Fibroblast of peridontal ligament (primary cell): ENCODE data around the gene UNK.
"Not testable (repeated sequence)": the region's sequence is repeated elsewhere in the genome, so short reads cannot be mapped to it uniquely, and the experiment has no call there.

Experiments used
- DNase-seq: peaks from one replicate; pipeline ENCODE4 v3.0.0-alpha.2; 2010; ENCODE audit errors: extremely low read depth

The UNK gene

GRCh38 chr17:75754378-75755204, 30.0 kb upstream of the UNK start:
- no peak for DNase-seq

DNA sequence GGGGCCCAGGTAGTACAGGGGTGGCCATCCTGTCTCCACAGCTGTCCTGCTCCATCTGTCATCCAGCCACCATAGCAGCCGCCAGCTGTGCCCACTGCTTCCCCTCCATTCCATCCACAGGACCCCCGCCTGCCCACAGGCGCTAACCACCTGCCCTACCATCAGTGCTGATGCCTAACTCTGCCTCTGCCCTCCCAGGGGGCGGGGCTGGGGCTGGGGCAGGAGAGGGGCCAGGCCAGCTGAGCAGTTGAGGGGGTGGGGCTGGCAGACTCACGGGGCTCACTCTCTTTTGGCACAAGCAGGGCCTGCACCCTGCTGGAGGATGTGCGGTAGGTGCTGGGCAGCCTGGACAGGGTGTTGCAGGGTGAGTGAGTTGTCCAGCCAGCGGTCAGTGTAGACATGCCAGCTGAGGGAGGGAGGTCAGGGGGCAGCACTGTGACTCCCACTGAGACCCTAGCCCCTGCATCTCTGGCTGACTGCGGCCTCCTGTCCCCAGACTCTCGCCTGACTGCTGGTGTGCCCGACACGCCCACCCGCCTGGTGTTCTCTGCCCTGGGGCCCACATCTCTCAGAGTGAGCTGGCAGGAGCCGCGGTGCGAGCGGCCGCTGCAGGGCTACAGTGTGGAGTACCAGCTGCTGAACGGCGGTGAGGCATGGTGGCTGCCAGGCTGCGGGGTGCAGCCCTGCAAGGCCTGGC, 29.3 kb upstream of the UNK start:
- no peak for DNase-seq

DNA sequence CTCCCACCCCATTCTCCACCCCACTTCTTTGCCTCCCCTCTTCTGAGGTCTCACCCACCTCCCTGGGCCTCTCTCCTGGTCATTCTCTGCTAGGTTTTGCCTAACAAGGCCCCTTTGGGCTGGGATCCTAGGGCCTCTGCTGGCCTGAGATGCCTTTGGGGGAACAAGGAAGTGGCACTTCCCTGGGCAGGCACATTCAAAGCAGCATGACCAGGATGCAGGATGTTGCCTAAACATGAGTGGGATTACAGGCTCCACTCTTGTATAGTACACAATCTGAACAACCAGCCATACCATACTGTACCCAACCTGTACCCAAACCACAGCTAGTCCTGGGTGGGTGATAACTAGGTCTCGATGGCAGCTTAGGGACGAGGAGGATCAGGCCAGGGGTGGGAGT, 28.6 kb upstream of the UNK start:
- no peak for DNase-seq

- DNase-seq = no peak
Observed at GRCh38 chr17:75756451-75757085, 28.0 kb upstream of the UNK start.

DNA sequence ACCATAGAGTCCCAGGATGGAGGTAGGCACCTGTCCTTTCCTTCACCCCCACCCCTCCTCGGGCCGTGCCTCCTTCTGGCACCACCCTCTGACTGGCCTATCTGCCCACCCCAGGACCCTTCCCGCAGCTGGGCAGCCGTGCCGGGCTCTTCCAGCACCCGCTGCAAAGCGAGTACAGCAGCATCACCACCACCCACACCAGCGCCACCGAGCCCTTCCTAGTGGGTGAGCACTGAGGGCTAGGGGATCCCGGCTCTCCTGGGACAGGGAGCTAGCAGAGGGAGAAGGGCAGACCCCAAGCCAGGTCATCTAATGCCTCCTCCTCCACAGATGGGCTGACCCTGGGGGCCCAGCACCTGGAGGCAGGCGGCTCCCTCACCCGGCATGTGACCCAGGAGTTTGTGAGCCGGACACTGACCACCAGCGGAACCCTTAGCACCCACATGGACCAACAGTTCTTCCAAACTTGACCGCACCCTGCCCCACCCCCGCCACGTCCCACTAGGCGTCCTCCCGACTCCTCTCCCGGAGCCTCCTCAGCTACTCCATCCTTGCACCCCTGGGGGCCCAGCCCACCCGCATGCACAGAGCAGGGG, 27.4 kb upstream of the UNK start:
- DNase-seq = no peak

GRCh38 chr17:75758131-75758905, 26.3 kb upstream of the UNK start:
- DNase-seq = no peak

DNA sequence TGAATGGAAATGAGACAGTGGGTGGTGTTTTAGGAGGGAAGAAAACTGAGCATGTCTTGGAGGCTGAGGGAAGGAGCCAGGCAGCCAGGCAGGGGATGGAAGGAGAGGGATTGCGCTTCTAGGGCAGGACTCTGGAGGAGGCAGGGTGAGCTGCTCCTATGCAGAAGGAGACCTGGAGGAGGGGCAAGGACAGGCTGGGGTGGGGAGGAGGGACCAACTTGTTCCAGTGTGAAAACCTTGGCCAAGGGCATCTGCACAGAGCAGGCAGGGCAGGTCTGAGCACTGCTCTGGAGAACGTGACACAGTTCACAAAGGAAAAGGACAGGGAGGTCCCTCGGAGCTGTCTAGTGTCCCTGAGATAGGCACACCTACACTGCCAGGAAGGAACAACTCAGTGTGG, 25.1 kb upstream of the UNK start:
- DNase-seq = no peak

- not testable (repeated sequence) for DNase-seq
Observed at GRCh38 chr17:75759978-75760640, 24.5 kb upstream of the UNK start.

DNA sequence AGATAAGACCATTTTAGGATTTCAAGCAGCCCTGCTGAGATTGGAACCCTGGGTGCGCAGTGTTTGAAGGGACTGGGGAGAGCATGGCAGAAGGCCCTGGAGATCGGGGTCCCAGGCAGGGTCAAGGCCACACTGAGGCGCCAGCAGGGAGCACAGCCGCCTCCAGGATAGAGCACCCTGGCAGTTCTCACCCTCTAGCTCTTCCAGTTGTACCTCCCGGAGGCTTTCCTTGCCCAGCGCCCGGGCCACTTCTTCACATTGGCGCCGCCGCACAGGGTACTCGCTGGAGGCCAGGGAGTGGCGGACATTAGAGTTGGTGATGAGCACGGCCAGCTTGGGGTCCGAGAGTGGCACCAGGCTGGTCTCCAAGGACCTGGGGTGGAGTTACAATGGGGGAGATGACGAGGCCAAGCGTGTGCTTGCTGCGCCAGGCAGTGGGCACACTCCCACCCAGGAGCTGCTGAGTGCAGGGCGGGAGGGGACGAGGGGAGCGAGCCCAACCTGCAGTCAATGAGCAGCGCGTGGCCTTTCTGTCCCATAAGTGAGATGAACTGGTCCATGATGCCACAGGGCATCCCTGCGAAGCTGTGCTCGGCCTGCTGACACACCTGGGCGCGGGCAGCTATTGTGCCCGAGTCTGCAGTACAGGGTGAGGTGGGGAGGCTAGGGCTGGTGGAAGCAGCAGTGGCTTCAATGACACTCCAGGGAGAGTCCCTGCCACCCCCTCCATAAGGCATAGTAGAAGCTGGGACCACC, 21.9 kb upstream of the UNK start:
- no peak for DNase-seq

- DNase-seq = no peak
Observed at GRCh38 chr17:75763269-75763607, 21.4 kb upstream of the UNK start.

DNA sequence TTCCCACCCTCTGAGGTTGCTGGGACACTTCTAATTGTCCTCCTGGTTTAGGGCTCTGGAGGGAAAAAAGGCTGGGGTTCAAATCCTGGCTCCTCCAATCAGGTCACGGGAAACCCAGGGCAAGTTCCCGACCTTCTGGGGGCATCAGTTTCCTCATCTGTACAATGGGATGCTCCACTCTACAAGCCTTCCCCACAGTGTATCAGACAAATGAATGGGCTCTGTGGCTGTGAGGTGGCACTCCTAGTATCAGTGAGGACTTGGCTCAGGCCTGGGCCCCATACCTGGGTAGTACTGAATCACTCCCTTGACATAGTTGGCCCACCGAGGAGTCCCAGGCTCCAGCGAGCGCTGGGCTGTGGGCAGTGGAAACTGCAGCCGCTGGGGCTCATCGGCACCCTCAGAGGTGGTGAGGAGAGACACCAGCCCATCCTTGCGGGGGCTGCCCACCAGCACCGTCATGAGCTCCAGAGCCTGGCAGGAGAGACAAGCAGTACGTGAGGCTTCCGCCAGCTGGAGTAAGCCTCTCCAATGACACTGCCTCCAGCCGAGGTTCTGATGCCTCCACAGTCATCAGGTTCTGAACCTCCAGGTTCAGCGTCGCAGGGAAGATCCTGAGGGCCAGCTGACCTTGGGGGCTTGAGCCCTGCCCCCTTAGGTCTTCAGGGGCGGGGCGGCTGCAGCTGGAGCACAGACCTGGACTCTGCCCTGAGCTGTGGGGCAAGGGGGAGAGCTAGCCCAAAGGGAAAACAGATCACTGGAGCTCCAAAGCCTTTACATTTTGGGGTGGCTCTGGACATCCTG, 20.8 kb upstream of the UNK start:
- DNase-seq = no peak

- no peak for DNase-seq
Observed at GRCh38 chr17:75764417-75764710, 20.2 kb upstream of the UNK start.

- peak; percentile 49 for DNase-seq
Observed at GRCh38 chr17:75764711-75765421, 19.7 kb upstream of the UNK start, which contains the start of gene GALK1. Gene GALK1, minus strand, starts transcription at chr17:75765192. Its CDS starts 56 bp downstream, at chr17:75765136.

DNA sequence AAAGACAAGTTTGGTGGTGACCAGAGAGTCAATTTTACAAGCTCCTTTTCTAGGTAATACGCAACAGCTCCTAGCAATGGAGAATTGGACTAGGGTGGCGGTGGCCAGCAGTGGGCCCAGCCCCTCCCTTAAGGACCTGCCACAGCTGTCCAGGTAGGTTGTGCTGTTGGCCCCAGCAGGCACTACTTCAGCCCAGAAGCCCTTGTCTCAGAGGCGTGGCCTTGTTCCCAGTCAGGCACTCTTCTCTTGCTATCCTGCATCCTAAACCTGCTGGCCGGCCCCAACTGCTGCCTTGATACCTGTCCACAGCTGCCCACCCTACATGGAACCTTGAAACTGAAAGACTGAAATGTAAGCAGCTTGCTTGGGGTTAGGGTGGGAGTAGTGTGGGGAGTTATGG, 18.6 kb upstream of the UNK start:
- no peak for DNase-seq

DNA sequence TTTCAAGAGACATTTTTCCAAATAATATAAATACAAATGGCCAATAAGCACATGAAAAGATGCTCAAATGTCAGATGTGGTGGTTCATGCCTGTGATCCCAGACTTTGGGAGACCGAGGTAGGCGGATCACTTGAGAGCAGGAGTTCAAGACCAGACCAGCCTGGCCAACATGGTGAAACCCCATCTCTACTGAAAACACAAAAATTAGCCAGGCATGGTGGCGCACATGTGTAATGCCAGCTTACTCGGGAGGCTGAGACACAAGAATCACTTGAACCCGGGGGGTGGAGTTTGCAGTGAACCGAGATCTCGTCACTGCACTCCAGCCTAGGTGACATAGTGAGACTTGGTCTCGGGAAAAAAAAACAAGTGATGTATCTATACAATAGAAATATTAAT, 16.7 kb upstream of the UNK start:
- DNase-seq = no peak

DNA sequence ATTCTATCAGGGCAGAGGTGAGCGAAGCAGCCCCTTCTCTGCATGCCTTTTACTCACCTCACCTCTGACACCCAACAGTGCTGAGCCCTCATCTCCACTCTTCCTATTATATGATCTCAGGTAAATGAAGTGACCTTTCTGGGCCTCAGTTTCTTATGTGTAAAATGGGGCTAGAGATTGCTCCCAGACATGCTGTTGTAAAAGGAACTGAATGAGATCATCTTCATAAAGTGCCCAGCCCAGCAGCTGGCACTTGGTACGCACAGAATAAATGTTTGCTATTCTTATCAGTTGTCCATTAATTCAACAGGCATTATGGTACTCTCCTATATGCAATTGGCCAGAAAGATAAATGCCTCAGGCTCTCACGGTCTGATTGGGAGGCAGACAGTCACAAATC, 15.1 kb upstream of the UNK start:
- DNase-seq = no peak

GRCh38 chr17:75771334-75772281, 13.0 kb upstream of the UNK start:
- peak; percentile 48 for DNase-seq
